ENCODE data around the gene MIOS.

Gene MIOS

GRCh38 chr7:7569081-7569527 is 2.4 kb downstream of the MIOS start:
- H3K4me3 ChIP-seq (ENCODE audit: low read depth, low read length) = no peak overlapping the region
- no peak for TF ChIP-seq CTCF (IDR thresholded peaks at IDR 0.05; ENCODE audit: low read depth, low read length)

GRCh38 chr7:7569615-7570014 is 2.9 kb downstream of the MIOS start:
- TF ChIP-seq CTCF (IDR thresholded peaks at IDR 0.05; ENCODE audit: low read depth, low read length) = no peak

DNA sequence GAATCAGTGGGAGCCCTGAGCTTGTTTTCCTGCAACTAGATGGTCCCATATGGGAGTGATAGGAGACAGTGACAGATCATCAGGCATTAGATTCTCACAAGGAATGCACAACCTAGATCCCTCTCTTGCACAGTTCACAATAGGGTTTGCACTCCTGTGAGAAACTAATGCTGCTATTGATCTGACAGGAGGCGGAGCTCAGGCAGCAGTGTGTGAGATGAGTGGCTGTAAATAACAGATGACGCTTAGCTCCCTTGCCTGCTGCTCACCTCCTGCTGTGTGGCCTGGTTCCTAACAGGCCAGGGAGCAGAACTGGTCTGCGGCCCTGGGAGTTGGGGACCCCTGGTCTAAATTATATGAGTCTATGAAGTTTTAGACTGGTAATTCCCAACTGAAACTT is 3.9 kb downstream of the MIOS start:
- no peak for TF ChIP-seq CTCF (IDR thresholded peaks at IDR 0.05; ENCODE audit: low read depth, low read length)
- no peak overlapping the region for H3K4me3 ChIP-seq (ENCODE audit: low read depth, low read length)

More at GRCh38 chr7:7569615-7570014, 2.9 kb downstream of the MIOS start:
- no peak overlapping the region for H3K4me3 ChIP-seq (ENCODE audit: low read depth, low read length)

DNA sequence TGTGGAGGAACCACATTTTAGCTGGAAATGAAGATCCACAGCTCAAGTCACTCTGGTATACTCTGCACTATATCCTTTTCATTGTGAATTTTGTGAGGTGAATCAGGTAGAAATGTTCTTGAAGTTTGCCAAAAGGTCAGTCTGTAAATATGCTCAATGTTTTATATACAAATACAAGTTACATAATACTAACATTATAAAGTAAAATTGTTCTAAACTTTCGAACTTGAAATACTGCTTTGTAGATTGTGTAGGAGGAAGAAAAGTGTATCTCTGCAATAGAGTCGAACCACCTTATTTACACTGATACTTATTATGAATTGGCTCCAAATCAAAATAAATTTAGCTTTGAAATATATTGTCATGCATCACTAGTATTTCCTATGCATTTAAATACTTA is 7.0 kb downstream of the MIOS start:
- H3K4me3 ChIP-seq (ENCODE audit: low read depth, low read length) = no peak overlapping the region
- no peak for TF ChIP-seq CTCF (IDR thresholded peaks at IDR 0.05; ENCODE audit: low read depth, low read length)

- TF ChIP-seq CTCF (IDR thresholded peaks at IDR 0.05; ENCODE audit: low read depth, low read length) = no peak
- H3K4me3 ChIP-seq (ENCODE audit: low read depth, low read length) = no peak overlapping the region
These were observed 9.7 kb downstream of the MIOS start for GRCh38 chr7:7576344-7576743.

DNA sequence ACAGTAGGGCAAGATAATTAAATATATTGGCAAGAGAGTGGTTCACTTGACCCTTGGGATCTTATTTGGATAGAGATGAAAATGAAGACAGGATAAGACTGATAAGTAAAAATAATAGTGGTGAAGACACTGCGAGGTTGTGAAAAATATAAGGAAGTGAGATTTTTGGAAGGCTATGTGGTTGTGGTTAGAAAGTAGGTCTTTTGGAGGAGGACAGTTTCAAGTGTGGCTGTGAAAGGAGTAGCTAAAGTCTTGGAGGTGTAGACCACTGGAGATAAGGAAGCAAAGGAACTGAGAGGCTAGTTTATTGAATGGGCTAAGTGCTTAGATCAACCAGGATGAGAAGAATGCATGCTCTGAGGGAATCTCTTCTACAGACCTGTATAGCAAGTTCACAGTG is 11.2 kb downstream of the MIOS start:
- TF ChIP-seq CTCF (IDR thresholded peaks at IDR 0.05; ENCODE audit: low read depth, low read length) = no peak
- no peak overlapping the region for H3K4me3 ChIP-seq (ENCODE audit: low read depth, low read length)

GRCh38 chr7:7579638-7580037 is 13.0 kb downstream of the MIOS start:
- no peak for TF ChIP-seq CTCF (IDR thresholded peaks at IDR 0.05; ENCODE audit: low read depth, low read length)
- H3K4me3 ChIP-seq (ENCODE audit: low read depth, low read length) = no peak overlapping the region

Measured in WI38 (cell line).